CD4-positive, alpha-beta T cell (primary cell): ENCODE results near the gene C2orf76. TPM values are rescaled to one million over a fixed set of nuclear protein-coding genes. Genes with fewer than 3 reads are reported as not detected.

Source experiments
- ATAC-seq: fragments of 200-7000 bp; cut with Tn5 transposase; one replicate; pipeline ENCODE4 v1.10.0; 2022; ENCODE audit warnings: mild to moderate bottlenecking; ENCODE audit not compliant: poor library complexity
- CTCF ChIA-PET: fragments of 350-600 bp; sonication (Branson Sonifier 250); formaldehyde crosslinking; loops from one replicate; lab custom pipeline; 2021; ENCODE audit warnings: antibody characterized with exemption, inconsistent platforms; lab: Charles Lee
- POLR2A ChIA-PET: fragments of 350-600 bp; sonication (Branson Sonifier 250); formaldehyde crosslinking; loops from one replicate; lab custom pipeline; 2021; ENCODE audit warnings: antibody characterized with exemption, inconsistent platforms; lab: Charles Lee
- DNase-seq, 14 experiments: peaks; one replicate each; pipeline ENCODE4 v3.0.0-alpha.2; 2013 to 2020; ENCODE audit warnings: mixed read lengths in 2 of 14
- H3K27ac ChIP-seq, 2 donors: one replicate each; pipeline versions ENCODE4 v1.5.1 to v1.7.0; 2013; ENCODE audit warnings: low read length in 2 of 2, low read depth in 1 of 2, mild to moderate bottlenecking in 1 of 2
- H3K27me3 ChIP-seq, 2 experiments: 1 replicate in 1 of 2; 2 replicates in 1 of 2; pipeline versions ENCODE4 v1.6.1 to v1.7.0; 2013; ENCODE audit warnings: low read length in 2 of 2, control low read depth in 1 of 2, mild to moderate bottlenecking in 1 of 2, moderate library complexity in 1 of 2; ENCODE audit not compliant: insufficient read depth in 2 of 2, control insufficient read depth in 1 of 2
- H3K36me3 ChIP-seq: one replicate; pipeline ENCODE4 v1.6.1; 2013; ENCODE audit warnings: low read length, control low read depth; ENCODE audit not compliant: insufficient read depth
- H3K4me1 ChIP-seq: one replicate; pipeline ENCODE4 v1.6.1; 2013; ENCODE audit warnings: low read length, control low read depth; ENCODE audit not compliant: insufficient read depth
- H3K4me3 ChIP-seq: one replicate; pipeline ENCODE4 v1.5.1; 2013; ENCODE audit warnings: mild to moderate bottlenecking, low read length, moderate library complexity
- H3K9me3 ChIP-seq, 2 experiments: 1 replicate in 1 of 2; 2 replicates in 1 of 2; pipeline versions ENCODE4 v1.6.1 to v1.7.0; 2013; ENCODE audit warnings: low read length in 2 of 2, mild to moderate bottlenecking in 2 of 2, control low read depth in 1 of 2, moderate library complexity in 1 of 2; ENCODE audit not compliant: control insufficient read depth in 1 of 2, insufficient read depth in 1 of 2
- H3K27ac Mint-ChIP-seq: one replicate; pipeline ENCODE4 v1.8.0; 2020; ENCODE audit warnings: mixed read lengths
- H3K27me3 Mint-ChIP-seq: one replicate; pipeline ENCODE4 v1.8.0; 2021; ENCODE audit warnings: mixed read lengths
- H3K36me3 Mint-ChIP-seq: one replicate; pipeline ENCODE4 v1.8.0; 2021; ENCODE audit warnings: low read depth, mixed read lengths
- H3K4me1 Mint-ChIP-seq: one replicate; pipeline ENCODE4 v1.8.0; 2021; ENCODE audit warnings: low read depth, mixed read lengths
- H3K4me3 Mint-ChIP-seq: one replicate; pipeline ENCODE4 v1.8.0; 2020; ENCODE audit warnings: mild to moderate bottlenecking, mixed read lengths
- H3K9me3 Mint-ChIP-seq: one replicate; pipeline ENCODE4 v1.8.0; 2020; ENCODE audit warnings: mixed read lengths
- CTCF ChIP-seq: fragments of 200-600 bp; IDR thresholded peaks from one replicate; pipeline ENCODE4 v1.8.0; 2022; ENCODE audit warnings: antibody characterized with exemption, mild to moderate bottlenecking
- intact Hi-C, 2 experiments: fragments of 100-400 bp; cut with DNase I in 1 of 2; cut with micrococcal nuclease in 1 of 2; formaldehyde crosslinking; loops; one replicate each; pipeline versions ENCODE4 v1.15.1 to v1.9.0; 2023 to 2025; cut with DNase I, micrococcal nuclease
- total RNA-seq, 174 experiments: library from RNA in 2 of 174; stranded (reverse) in 2 of 174; gene quantifications; one replicate each; pipeline ENCODE4 v1.2.3 and lab custom pipeline; 2021 to 2026

The C2orf76 gene
- total RNA-seq, 2 experiments from 2014 or later, result 2.8 to 4.5 TPM

- ATAC-seq (no peak), DNase-seq (no peak)
- TF ChIP-seq CTCF, result no peak
- Mint-ChIP-seq H3K4me3 (no peak overlapping the region), H3K36me3 (no peaks in the 10 kb centered on the region), H3K9me3 (no peaks in the 10 kb centered on the region), H3K27ac (no peak overlapping the region), H3K27me3 (no peaks in the 10 kb centered on the region), H3K4me1 (no peaks in the 10 kb centered on the region)
- H3K4me1 ChIP-seq, result no peaks in the 10 kb centered on the region
- no peak overlapping the region for H3K4me3 ChIP-seq
- H3K27me3 ChIP-seq, result no peaks in the 10 kb centered on the region
- POLR2A ChIA-PET, result no interaction called here
- CTCF ChIA-PET, result no interaction called here
- no peaks in the 10 kb centered on the region for H3K36me3 ChIP-seq
- no peak overlapping the region for H3K27ac ChIP-seq
- peaks cover 0 to 5% of the 10 kb centered on the region in 2 experiments for H3K9me3 ChIP-seq
- intact Hi-C loops, result no loop called here
These were observed 89.8 kb downstream of the C2orf76 start for GRCh38 chr2:119276864-119277263.

GRCh38 chr2:119267604-119268003, 99.0 kb downstream of the C2orf76 start:
- intact Hi-C loops, result loop anchor here in 1 of 2 experiments (1.0 to 5.0 kb wide), 2 partner anchors 23 to 255 kb away; no protein-coding TSS in a partner anchor
- DNase-seq, result no peak
- H3K4me3 ChIP-seq, result no peak overlapping the region
- no peaks in the 10 kb centered on the region for H3K36me3 Mint-ChIP-seq
- peaks cover 7% of the 10 kb centered on the region for H3K27me3 Mint-ChIP-seq
- no peaks in the 10 kb centered on the region for H3K36me3 ChIP-seq
- no peak overlapping the region for H3K4me3 Mint-ChIP-seq
- ChIA-PET CTCF (no interaction called here), POLR2A (no interaction called here)
- H3K27ac Mint-ChIP-seq, result no peak overlapping the region
- no peak for ATAC-seq
- H3K9me3 ChIP-seq, result no peaks in the 10 kb centered on the region
- H3K27ac ChIP-seq, result no peak overlapping the region
- H3K4me1 ChIP-seq, result no peaks in the 10 kb centered on the region
- H3K4me1 Mint-ChIP-seq, result no peaks in the 10 kb centered on the region
- peaks cover 0 to 2% of the 10 kb centered on the region in 2 experiments for H3K27me3 ChIP-seq
- no peak for TF ChIP-seq CTCF
- H3K9me3 Mint-ChIP-seq, result no peaks in the 10 kb centered on the region

DNA sequence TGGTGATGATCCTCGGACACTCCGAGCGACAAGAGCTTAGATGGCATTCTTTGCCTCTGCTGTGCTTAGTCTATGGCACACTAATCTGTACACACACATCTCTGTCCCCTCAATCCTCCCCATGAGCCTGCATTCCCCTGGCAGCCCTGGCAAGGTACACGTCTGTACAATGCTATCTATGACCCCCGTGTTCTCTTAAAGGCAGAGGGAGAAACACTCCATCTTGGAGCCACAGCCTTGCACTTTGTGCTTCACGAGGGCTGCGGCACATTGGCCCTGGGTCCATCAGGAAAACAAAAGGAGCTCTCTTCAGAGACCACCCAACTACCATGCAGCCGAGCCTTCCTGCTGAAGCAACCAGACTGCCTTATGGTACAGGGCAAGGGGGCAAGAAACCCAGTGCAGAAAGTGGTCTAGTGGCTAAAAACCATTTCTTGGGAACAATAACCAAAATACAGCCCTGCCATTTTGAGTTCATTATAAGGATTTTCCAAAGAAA, 100.5 kb downstream of the C2orf76 start:
- peaks cover 12% of the 10 kb centered on the region for H3K27me3 Mint-ChIP-seq
- H3K36me3 Mint-ChIP-seq, result no peaks in the 10 kb centered on the region
- POLR2A ChIA-PET, result no interaction called here
- no peaks in the 10 kb centered on the region for H3K4me1 Mint-ChIP-seq
- Histone ChIP-seq H3K9me3 (no peaks in the 10 kb centered on the region), H3K36me3 (no peaks in the 10 kb centered on the region), H3K27me3 (peaks cover 0 to 2% of the 10 kb centered on the region in 2 experiments), H3K27ac (no peak overlapping the region), H3K4me1 (no peaks in the 10 kb centered on the region), H3K4me3 (no peak overlapping the region)
- no peak for TF ChIP-seq CTCF
- H3K9me3 Mint-ChIP-seq, result no peaks in the 10 kb centered on the region
- ATAC-seq, result no peak
- DNase-seq, result no peak
- CTCF ChIA-PET, result no interaction called here
- intact Hi-C loops, result loop anchor here in 1 of 2 experiments (5.0 kb wide), 1 partner anchor 254 kb away; no protein-coding TSS in a partner anchor
- H3K27ac Mint-ChIP-seq, result no peak overlapping the region
- H3K4me3 Mint-ChIP-seq, result no peak overlapping the region
